HepG2 (cell line): ENCODE measurements around the gene PDE4D. TPM values are rescaled to one million over a fixed set of nuclear protein-coding genes. Genes with fewer than 3 reads are reported as not detected.

Source experiments
- ATAC-seq: fragments of 200-7000 bp; cut with Tn5 transposase; 3 replicates; pipeline ENCODE4 v1.9.1; 2020; ENCODE audit warnings: mild to moderate bottlenecking, moderate library complexity
- BruUV-seq: library from RNA; stranded (reverse); fragments of 400-500 nt; replicated peaks from 2 replicates; lab custom pipeline; 2021; lab: Mats Ljungman, UMichigan
- CTCF ChIA-PET: fragments of 300-600 bp; formaldehyde crosslinking; extraction: SDS; loops from one replicate; lab custom pipeline; 2021; ENCODE audit warnings: low total read pairs, inconsistent platforms, low intra/inter-chr PET ratio; lab: Yijun Ruan, JAX
- POLR2A ChIA-PET: fragments of 350-600 bp; sonication (Branson Sonifier 250); formaldehyde crosslinking; loops from one replicate; lab custom pipeline; 2020; ENCODE audit warnings: antibody characterized with exemption, inconsistent platforms; lab: Yijun Ruan, JAX
- DNase-seq: peaks from one replicate; pipeline ENCODE4 v3.0.0-alpha.2; 2015; ENCODE audit warnings: low spot score
- FAIRE-seq: peaks from 3 replicates; lab custom pipeline; 2011; peaks lifted over from hg19 to GRCh38; lab: Jason Lieb, UNC
- H2AFZ ChIP-seq: one replicate; pipeline ENCODE4 v1.6.1; 2011; ENCODE audit warnings: low read length, inconsistent platforms
- H3K27ac ChIP-seq: fragments of 300-600 bp; 3 replicates; pipeline ENCODE4 v1.8.0; 2011; ENCODE audit warnings: mixed run types, mild to moderate bottlenecking, mixed read lengths, low read length, inconsistent platforms; ENCODE audit not compliant: insufficient read depth; ENCODE audit errors: extremely low read length
- H3K27me3 ChIP-seq, 2 experiments: fragments of 200-600 bp in 1 of 2; 2 replicates in 1 of 2; 3 replicates in 1 of 2; pipeline versions ENCODE4 v1.6.0 to v1.8.0; 2011; ENCODE audit warnings: low read length in 2 of 2, mild to moderate bottlenecking in 2 of 2, moderate library complexity in 2 of 2, inconsistent platforms in 1 of 2; ENCODE audit not compliant: insufficient read depth in 2 of 2, control insufficient read depth in 1 of 2
- H3K36me3 ChIP-seq, 2 experiments: fragments of 200-600 bp in 1 of 2; replicated peaks in 1 of 2; 2 replicates in 1 of 2; 3 replicates in 1 of 2; pipeline versions ENCODE4 v1.5.1 to v1.8.0; 2011; ENCODE audit warnings: low read length in 2 of 2, inconsistent platforms in 1 of 2; ENCODE audit not compliant: insufficient read depth in 2 of 2, control insufficient read depth in 1 of 2
- H3K4me1 ChIP-seq: 2 replicates; pipeline ENCODE4 v1.5.1; 2012; ENCODE audit warnings: low read length, inconsistent platforms; ENCODE audit not compliant: insufficient read depth
- H3K4me2 ChIP-seq: 2 replicates; pipeline ENCODE4 v1.6.0; 2011; ENCODE audit warnings: low read depth, low read length, inconsistent platforms
- H3K4me3 ChIP-seq, 3 experiments: fragments of 200-600 bp in 1 of 3; sonication (generic), shearing (Covaris generic) in 1 of 3; replicated peaks in 1 of 3; 2 replicates each; pipeline ENCODE4 v1.5.1; 2011 to 2016; ENCODE audit warnings: low read length in 3 of 3, inconsistent platforms in 2 of 3, low read depth in 2 of 3, mild to moderate bottlenecking in 2 of 3, control low read depth in 1 of 3, mixed read lengths in 1 of 3; ENCODE audit not compliant: insufficient read depth in 1 of 3
- H3K79me2 ChIP-seq: one replicate; pipeline ENCODE4 v1.6.1; 2011; ENCODE audit warnings: low read length, inconsistent platforms; ENCODE audit not compliant: insufficient read depth
- H3K9ac ChIP-seq: 2 replicates; pipeline ENCODE4 v1.6.0; 2011; ENCODE audit warnings: mild to moderate bottlenecking, low read depth, low read length, inconsistent platforms; ENCODE audit not compliant: insufficient read depth
- H3K9me3 ChIP-seq: 2 replicates; pipeline ENCODE4 v1.5.1; 2012; ENCODE audit warnings: mild to moderate bottlenecking, low read length
- H4K20me1 ChIP-seq: 2 replicates; pipeline ENCODE4 v1.6.0; 2011; ENCODE audit warnings: inconsistent platforms, mild to moderate bottlenecking, low read length, moderate library complexity; ENCODE audit not compliant: insufficient read depth
- ELF4 ChIP-seq: sonication (generic); formaldehyde crosslinking; IDR thresholded peaks from 2 replicates; pipeline ENCODE4 v1.5.0; 2020; ENCODE audit warnings: missing genetic modification reagents, mild to moderate bottlenecking, moderate library complexity, borderline replicate concordance
- FOXA1 ChIP-seq, 2 experiments: fragments of 450-650 bp in 1 of 2; sonication (generic) in 1 of 2; formaldehyde crosslinking in 1 of 2; IDR thresholded peaks; 2 replicates each; pipeline versions ENCODE4 v1.4.0 to v1.6.1; 2016 to 2020; ENCODE audit warnings: missing genetic modification reagents in 1 of 2
- MYPOP ChIP-seq: sonication (generic); formaldehyde crosslinking; IDR thresholded peaks from 2 replicates; pipeline ENCODE4 v1.8.1; 2023; ENCODE audit warnings: mild to moderate bottlenecking, moderate library complexity, missing genetic modification reagents
- NFE2L1 ChIP-seq: sonication (generic); formaldehyde crosslinking; IDR thresholded peaks from 2 replicates; pipeline ENCODE4 v1.4.0; 2020; ENCODE audit warnings: missing genetic modification reagents, mild to moderate bottlenecking, borderline replicate concordance
- ZFP62 ChIP-seq: sonication (generic); formaldehyde crosslinking; IDR thresholded peaks from 2 replicates; pipeline ENCODE4 v1.4.0; 2020; ENCODE audit warnings: missing genetic modification reagents
- ZNF281 ChIP-seq: sonication (generic); formaldehyde crosslinking; IDR thresholded peaks from 2 replicates; pipeline ENCODE4 v1.4.0; 2020; ENCODE audit warnings: missing genetic modification reagents, borderline replicate concordance
- ZNF354B ChIP-seq: sonication (generic); formaldehyde crosslinking; IDR thresholded peaks from 2 replicates; pipeline ENCODE4 v1.8.0; 2022; ENCODE audit warnings: mild to moderate bottlenecking, missing genetic modification reagents
- ZNF512B ChIP-seq: sonication (generic); formaldehyde crosslinking; IDR thresholded peaks from 2 replicates; pipeline ENCODE4 v1.5.1; 2020; ENCODE audit warnings: missing genetic modification reagents, mild to moderate bottlenecking, borderline replicate concordance
- ZNF607 ChIP-seq: sonication (generic); formaldehyde crosslinking; IDR thresholded peaks from 2 replicates; pipeline ENCODE4 v1.5.1; 2020; ENCODE audit warnings: missing genetic modification reagents, mild to moderate bottlenecking, borderline replicate concordance
- WGBS: methylation state at CpG from one replicate; pipeline ENCODE4 v1.1.6; 2017; ENCODE audit warnings: low lambda C conversion rate; 5-methylcytosine and 5-hydroxymethylcytosine counted together
- in situ Hi-C: cut with HindIII; loops from 2 replicates; pipeline ENCODE4 v1.10.0; 2017; ENCODE audit warnings: low pct_unique_long_range_greater_than_20kb; ENCODE audit not compliant: extremely low pct_ligation_motif_present
- intact Hi-C: fragments of 100-400 bp; cut with micrococcal nuclease; formaldehyde crosslinking; loops from one replicate; pipeline ENCODE4 v1.10.0; 2022; ENCODE audit not compliant: unreplicated experiment
- polyA plus RNA-seq, 8 experiments: library from polyadenylated mRNA; depleted of rRNA in 3 of 8; stranded (reverse) in 7 of 8; unstranded in 1 of 8; fragments of >200 nt; fragmentation: Illumina TruSeq in 4 of 8; extraction: Trizol in 4 of 8; gene quantifications; 2 replicates each; pipeline versions ENCODE4 v1.2.1 to v1.2.3, GENCODE V29; 2011 to 2016; ENCODE audit warnings: low read depth in 4 of 8, missing spikeins in 1 of 8, mixed read lengths in 1 of 8; ENCODE audit not compliant: insufficient read depth in 1 of 8
- total RNA-seq, 5 experiments: library from RNA; depleted of rRNA; stranded (reverse); fragments of >200 nt; fragmentation: Illumina TruSeq; extraction: Trizol; gene quantifications; 2 replicates each; pipeline ENCODE4 v1.2.3, GENCODE V29; 2016; ENCODE audit warnings: low read depth in 1 of 5

The PDE4D gene
- total and polyA plus RNA-seq, 2 of the 13 experiments (the other 11 are each of a cell fraction or from before 2014, with no cell fraction given): 7.0 to 12.2 TPM

- TF ChIP-seq ZNF281 (CRISPR knock-in tag) (no peak), ZNF607 (CRISPR knock-in tag) (no peak), FOXA1 (IDR thresholded peaks at IDR 0.05) (no peak), FOXA1 (CRISPR knock-in tag; IDR thresholded peaks at IDR 0.05) (no peak), NFE2L1 (no peak), ZNF354B (CRISPR knock-in tag) (no peak), ELF4 (no peak), ZFP62 (CRISPR knock-in tag) (no peak), ZNF512B (CRISPR knock-in tag) (no peak), MYPOP (CRISPR knock-in tag) (no peak)
- 80% methylated on average over 1 of the region's 1 CpG for WGBS
- no peak overlapping the region for H2AFZ ChIP-seq
- H3K4me2 ChIP-seq: no peak overlapping the region
- no peak for DNase-seq
- H3K27me3 ChIP-seq: no peaks in the 10 kb centered on the region
- no peak overlapping the region for H3K27ac ChIP-seq
- CTCF ChIA-PET: no interaction called here
- BruUV-seq: no TSS peak
- H3K4me3 ChIP-seq: no peak overlapping the region
- no peaks in the 10 kb centered on the region for H3K79me2 ChIP-seq
- no peak overlapping the region for H3K9ac ChIP-seq
- H3K36me3 ChIP-seq: no peaks in the 10 kb centered on the region
- H3K9me3 ChIP-seq: no peaks in the 10 kb centered on the region
- POLR2A ChIA-PET: no interaction called here
- H3K4me1 ChIP-seq: no peaks in the 10 kb centered on the region
- in situ Hi-C loops (loop anchor here (25.0 kb wide), 2 partner anchors 142 to 267 kb away; no protein-coding TSS in a partner anchor), intact Hi-C loops (no loop called here)
- FAIRE-seq: no peak
- H4K20me1 ChIP-seq: no peaks in the 10 kb centered on the region
- no peak for ATAC-seq
These were observed 238.8 kb downstream of the PDE4D start for GRCh38 chr5:59654691-59655090.
